A673 (cell line): Measurements from ENCODE around the gene ENTPD6.

ENCODE experiments used
- EZH2 ChIP-seq: fragments of 200-600 bp; sonication (generic); IDR thresholded peaks from 2 replicates; pipeline ENCODE4 v1.6.1; 2017; ENCODE audit warnings: borderline replicate concordance, low read depth, mild to moderate bottlenecking, mixed read lengths, antibody characterized with exemption, low read length; ENCODE audit not compliant: poor library complexity, severe bottlenecking
- TF ChIP-seq, protein P1 (sequence below): fragments of 300-800, 200-600 bp; sonication (generic); conservative IDR thresholded peaks from 2 replicates; pipeline ENCODE4 v1.5.1; 2017; ENCODE audit warnings: low read depth, mild to moderate bottlenecking, antibody characterized with exemption, low read length, moderate library complexity, mixed read lengths

DNA sequence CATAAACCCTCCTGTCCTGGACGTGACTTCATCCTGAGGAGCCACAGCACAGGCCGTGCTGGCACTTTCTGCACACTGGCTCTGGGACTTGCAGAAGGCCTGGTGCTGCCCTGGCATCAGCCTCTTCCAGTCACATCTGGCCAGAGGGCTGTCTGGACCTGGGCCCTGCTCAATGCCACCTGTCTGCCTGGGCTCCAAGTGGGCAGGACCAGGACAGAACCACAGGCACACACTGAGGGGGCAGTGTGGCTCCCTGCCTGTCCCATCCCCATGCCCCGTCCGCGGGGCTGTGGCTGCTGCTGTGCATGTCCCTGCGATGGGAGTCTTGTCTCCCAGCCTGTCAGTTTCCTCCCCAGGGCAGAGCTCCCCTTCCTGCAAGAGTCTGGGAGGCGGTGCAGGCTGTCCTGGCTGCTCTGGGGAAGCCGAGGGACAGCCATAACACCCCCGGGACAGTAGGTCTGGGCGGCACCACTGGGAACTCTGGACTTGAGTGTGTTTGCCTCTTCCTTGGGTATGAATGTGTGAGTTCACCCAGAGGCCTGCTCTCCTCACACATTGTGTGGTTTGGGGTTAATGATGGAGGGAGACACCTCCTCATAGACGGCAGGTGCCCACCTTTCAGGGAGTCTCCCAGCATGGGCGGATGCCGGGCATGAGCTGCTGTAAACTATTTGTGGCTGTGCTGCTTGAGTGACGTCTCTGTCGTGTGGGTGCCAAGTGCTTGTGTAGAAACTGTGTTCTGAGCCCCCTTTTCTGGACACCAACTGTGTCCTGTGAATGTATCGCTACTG lies 30.3 kb downstream of the ENTPD6 start:
- TF ChIP-seq, protein P1, sequence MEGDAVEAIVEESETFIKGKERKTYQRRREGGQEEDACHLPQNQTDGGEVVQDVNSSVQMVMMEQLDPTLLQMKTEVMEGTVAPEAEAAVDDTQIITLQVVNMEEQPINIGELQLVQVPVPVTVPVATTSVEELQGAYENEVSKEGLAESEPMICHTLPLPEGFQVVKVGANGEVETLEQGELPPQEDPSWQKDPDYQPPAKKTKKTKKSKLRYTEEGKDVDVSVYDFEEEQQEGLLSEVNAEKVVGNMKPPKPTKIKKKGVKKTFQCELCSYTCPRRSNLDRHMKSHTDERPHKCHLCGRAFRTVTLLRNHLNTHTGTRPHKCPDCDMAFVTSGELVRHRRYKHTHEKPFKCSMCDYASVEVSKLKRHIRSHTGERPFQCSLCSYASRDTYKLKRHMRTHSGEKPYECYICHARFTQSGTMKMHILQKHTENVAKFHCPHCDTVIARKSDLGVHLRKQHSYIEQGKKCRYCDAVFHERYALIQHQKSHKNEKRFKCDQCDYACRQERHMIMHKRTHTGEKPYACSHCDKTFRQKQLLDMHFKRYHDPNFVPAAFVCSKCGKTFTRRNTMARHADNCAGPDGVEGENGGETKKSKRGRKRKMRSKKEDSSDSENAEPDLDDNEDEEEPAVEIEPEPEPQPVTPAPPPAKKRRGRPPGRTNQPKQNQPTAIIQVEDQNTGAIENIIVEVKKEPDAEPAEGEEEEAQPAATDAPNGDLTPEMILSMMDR, result no peak
- no peak for TF ChIP-seq EZH2
